ENCODE data around the gene ITPR2. TPM values are rescaled to one million over a fixed set of nuclear protein-coding genes. Genes with fewer than 3 reads are reported as not detected.

The ITPR2 gene
- total and polyA plus RNA-seq, 4 donors = 11.7 to 93.3 (median 35.4) TPM

DNA sequence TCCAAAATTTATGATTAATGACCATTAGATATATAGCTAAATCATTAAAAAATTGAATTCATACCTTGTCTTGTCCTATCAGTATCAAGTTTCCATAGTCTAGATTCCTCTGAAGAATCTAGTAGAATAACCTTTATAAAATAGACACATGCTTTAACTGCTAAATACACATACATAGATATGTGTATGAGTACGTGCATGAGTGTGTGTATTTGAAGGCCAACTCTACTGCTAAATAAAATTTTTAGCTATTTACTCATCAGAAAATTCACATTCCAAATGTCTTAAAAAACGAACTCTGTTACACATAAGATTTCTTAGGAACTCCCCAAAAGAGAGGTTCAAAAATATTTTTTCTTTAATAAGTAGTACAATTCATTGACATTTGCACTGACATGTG, 404.6 kb downstream of the ITPR2 start:
- DNase-seq (ENCODE audit: low spot score) = no peak
- H3K9ac ChIP-seq (ENCODE audit: low read depth in 1 of 2, low read length in 2 of 2) = no peak overlapping the region
- 93% methylated on average over 2 of the region's 2 CpGs for WGBS
- H3K4me3 ChIP-seq (ENCODE audit: low read depth in 1 of 3, low read length in 3 of 3) = no peak overlapping the region
- H3K27me3 ChIP-seq (ENCODE audit: control insufficient read depth in 4 of 4, insufficient read depth in 4 of 4, low read length in 3 of 4) = no peaks in the 10 kb centered on the region
- H3K27ac ChIP-seq (ENCODE audit: low read depth in 1 of 2, low read length in 2 of 2) = no peak overlapping the region
- H3K4me1 ChIP-seq (ENCODE audit: control insufficient read depth in 4 of 4, insufficient read depth in 4 of 4, low read length in 3 of 4) = peaks cover 2 to 9% (median 7%) of the 10 kb centered on the region in 4 donors
- peaks cover 0 to 11% (median 4%) of the 10 kb centered on the region in 4 donors for H3K36me3 ChIP-seq (ENCODE audit: control insufficient read depth in 4 of 4, insufficient read depth in 3 of 4, low read depth in 1 of 4, low read length in 3 of 4)
- no peak for TF ChIP-seq JUND (IDR thresholded peaks at IDR 0.05)
- TF ChIP-seq EGR1 (IDR thresholded peaks at IDR 0.05; ENCODE audit: low read depth in 2 of 2) = no peak
- no peak for TF ChIP-seq TAF1 (conservative IDR thresholded peaks at IDR 0.05)
- no peak for TF ChIP-seq HNF4G (IDR thresholded peaks at IDR 0.05)
- TF ChIP-seq, protein P1, sequence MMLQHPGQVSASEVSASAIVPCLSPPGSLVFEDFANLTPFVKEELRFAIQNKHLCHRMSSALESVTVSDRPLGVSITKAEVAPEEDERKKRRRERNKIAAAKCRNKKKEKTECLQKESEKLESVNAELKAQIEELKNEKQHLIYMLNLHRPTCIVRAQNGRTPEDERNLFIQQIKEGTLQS (IDR thresholded peaks at IDR 0.05) = no peak
- TF ChIP-seq, protein P2, sequence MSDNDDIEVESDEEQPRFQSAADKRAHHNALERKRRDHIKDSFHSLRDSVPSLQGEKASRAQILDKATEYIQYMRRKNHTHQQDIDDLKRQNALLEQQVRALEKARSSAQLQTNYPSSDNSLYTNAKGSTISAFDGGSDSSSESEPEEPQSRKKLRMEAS (IDR thresholded peaks at IDR 0.05) = no peak
- TF ChIP-seq, protein P3, sequence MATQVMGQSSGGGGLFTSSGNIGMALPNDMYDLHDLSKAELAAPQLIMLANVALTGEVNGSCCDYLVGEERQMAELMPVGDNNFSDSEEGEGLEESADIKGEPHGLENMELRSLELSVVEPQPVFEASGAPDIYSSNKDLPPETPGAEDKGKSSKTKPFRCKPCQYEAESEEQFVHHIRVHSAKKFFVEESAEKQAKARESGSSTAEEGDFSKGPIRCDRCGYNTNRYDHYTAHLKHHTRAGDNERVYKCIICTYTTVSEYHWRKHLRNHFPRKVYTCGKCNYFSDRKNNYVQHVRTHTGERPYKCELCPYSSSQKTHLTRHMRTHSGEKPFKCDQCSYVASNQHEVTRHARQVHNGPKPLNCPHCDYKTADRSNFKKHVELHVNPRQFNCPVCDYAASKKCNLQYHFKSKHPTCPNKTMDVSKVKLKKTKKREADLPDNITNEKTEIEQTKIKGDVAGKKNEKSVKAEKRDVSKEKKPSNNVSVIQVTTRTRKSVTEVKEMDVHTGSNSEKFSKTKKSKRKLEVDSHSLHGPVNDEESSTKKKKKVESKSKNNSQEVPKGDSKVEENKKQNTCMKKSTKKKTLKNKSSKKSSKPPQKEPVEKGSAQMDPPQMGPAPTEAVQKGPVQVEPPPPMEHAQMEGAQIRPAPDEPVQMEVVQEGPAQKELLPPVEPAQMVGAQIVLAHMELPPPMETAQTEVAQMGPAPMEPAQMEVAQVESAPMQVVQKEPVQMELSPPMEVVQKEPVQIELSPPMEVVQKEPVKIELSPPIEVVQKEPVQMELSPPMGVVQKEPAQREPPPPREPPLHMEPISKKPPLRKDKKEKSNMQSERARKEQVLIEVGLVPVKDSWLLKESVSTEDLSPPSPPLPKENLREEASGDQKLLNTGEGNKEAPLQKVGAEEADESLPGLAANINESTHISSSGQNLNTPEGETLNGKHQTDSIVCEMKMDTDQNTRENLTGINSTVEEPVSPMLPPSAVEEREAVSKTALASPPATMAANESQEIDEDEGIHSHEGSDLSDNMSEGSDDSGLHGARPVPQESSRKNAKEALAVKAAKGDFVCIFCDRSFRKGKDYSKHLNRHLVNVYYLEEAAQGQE (IDR thresholded peaks at IDR 0.05) = no peak
- TF ChIP-seq RAD21 (IDR thresholded peaks at IDR 0.05) = no peak
- TF ChIP-seq, protein P4, sequence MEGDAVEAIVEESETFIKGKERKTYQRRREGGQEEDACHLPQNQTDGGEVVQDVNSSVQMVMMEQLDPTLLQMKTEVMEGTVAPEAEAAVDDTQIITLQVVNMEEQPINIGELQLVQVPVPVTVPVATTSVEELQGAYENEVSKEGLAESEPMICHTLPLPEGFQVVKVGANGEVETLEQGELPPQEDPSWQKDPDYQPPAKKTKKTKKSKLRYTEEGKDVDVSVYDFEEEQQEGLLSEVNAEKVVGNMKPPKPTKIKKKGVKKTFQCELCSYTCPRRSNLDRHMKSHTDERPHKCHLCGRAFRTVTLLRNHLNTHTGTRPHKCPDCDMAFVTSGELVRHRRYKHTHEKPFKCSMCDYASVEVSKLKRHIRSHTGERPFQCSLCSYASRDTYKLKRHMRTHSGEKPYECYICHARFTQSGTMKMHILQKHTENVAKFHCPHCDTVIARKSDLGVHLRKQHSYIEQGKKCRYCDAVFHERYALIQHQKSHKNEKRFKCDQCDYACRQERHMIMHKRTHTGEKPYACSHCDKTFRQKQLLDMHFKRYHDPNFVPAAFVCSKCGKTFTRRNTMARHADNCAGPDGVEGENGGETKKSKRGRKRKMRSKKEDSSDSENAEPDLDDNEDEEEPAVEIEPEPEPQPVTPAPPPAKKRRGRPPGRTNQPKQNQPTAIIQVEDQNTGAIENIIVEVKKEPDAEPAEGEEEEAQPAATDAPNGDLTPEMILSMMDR (IDR thresholded peaks at IDR 0.05; ENCODE audit: low read depth, low read length, missing input control) = no peak
- no peak for TF ChIP-seq NR2F2 (IDR thresholded peaks at IDR 0.05)
- TF ChIP-seq, protein P5, sequence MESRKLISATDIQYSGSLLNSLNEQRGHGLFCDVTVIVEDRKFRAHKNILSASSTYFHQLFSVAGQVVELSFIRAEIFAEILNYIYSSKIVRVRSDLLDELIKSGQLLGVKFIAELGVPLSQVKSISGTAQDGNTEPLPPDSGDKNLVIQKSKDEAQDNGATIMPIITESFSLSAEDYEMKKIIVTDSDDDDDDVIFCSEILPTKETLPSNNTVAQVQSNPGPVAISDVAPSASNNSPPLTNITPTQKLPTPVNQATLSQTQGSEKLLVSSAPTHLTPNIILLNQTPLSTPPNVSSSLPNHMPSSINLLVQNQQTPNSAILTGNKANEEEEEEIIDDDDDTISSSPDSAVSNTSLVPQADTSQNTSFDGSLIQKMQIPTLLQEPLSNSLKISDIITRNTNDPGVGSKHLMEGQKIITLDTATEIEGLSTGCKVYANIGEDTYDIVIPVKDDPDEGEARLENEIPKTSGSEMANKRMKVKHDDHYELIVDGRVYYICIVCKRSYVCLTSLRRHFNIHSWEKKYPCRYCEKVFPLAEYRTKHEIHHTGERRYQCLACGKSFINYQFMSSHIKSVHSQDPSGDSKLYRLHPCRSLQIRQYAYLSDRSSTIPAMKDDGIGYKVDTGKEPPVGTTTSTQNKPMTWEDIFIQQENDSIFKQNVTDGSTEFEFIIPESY (IDR thresholded peaks at IDR 0.05) = no peak
- TF ChIP-seq HNF4A (conservative IDR thresholded peaks at IDR 0.05) = no peak
- TF ChIP-seq YY1 (IDR thresholded peaks at IDR 0.05) = no peak
- no peak for TF ChIP-seq GABPA (IDR thresholded peaks at IDR 0.05 in 1 of 2, conservative IDR thresholded peaks at IDR 0.05 in 1 of 2)
- TF ChIP-seq SP1 (IDR thresholded peaks at IDR 0.05) = no peak
- TF ChIP-seq RXRA (IDR thresholded peaks at IDR 0.05) = no peak
- TF ChIP-seq FOXA2 (IDR thresholded peaks at IDR 0.05) = no peak
- no peak for TF ChIP-seq FOXA1 (IDR thresholded peaks at IDR 0.05)
- H3K9me3 ChIP-seq (ENCODE audit: control insufficient read depth in 4 of 4, low read length in 3 of 4) = no peaks in the 10 kb centered on the region
